H1 (cell line): ENCODE results near the gene SLC6A6. TPM values are rescaled to one million over a fixed set of nuclear protein-coding genes. Genes with fewer than 3 reads are reported as not detected.

Source experiments
- CTCF ChIA-PET: fragments of 300-600 bp; sonication (Branson Sonifier 250); formaldehyde crosslinking; loops from one replicate; lab custom pipeline; 2021; ENCODE audit not compliant: partially characterized antibody; lab: Charles Lee
- POLR2A ChIA-PET: fragments of 300-600 bp; sonication (Branson Sonifier 250); formaldehyde crosslinking; loops from one replicate; lab custom pipeline; 2021; ENCODE audit warnings: inconsistent platforms; ENCODE audit not compliant: partially characterized antibody; lab: Charles Lee
- DNase-seq, 2 experiments: peaks; one replicate each; pipeline versions ENCODE4 v3.0.0 to v3.0.0-alpha.2; 2010 to 2022; ENCODE audit warnings: low spot score in 2 of 2, low read depth in 1 of 2, mixed read lengths in 1 of 2
- FAIRE-seq: peaks from 2 replicates; lab custom pipeline; 2011; peaks lifted over from hg19 to GRCh38; lab: Jason Lieb, UNC
- H2AFZ ChIP-seq: 2 replicates; pipeline ENCODE4 v1.8.1; 2012; ENCODE audit warnings: low read length, inconsistent platforms
- H2AK5ac ChIP-seq: 2 replicates; pipeline ENCODE4 v1.6.1; 2013; ENCODE audit warnings: low read depth, low read length
- H2BK120ac ChIP-seq: replicated peaks from 2 replicates; pipeline ENCODE3; 2013; ENCODE audit warnings: low read depth, low read length, inconsistent platforms
- H2BK12ac ChIP-seq: 2 replicates; pipeline ENCODE4 v1.6.1; 2013; ENCODE audit warnings: low read depth, low read length
- H2BK15ac ChIP-seq: 2 replicates; pipeline ENCODE4 v1.6.1; 2013; ENCODE audit warnings: low read length
- H2BK20ac ChIP-seq: 2 replicates; pipeline ENCODE4 v1.6.1; 2013; ENCODE audit warnings: low read length
- H2BK5ac ChIP-seq: 2 replicates; pipeline ENCODE4 v1.6.1; 2013; ENCODE audit warnings: low read depth, low read length
- H3K14ac ChIP-seq: 2 replicates; pipeline ENCODE4 v1.6.1; 2013; ENCODE audit warnings: inconsistent platforms; ENCODE audit not compliant: insufficient read length
- H3K18ac ChIP-seq: 2 replicates; pipeline ENCODE4 v1.6.1; 2013; ENCODE audit warnings: low read length; ENCODE audit errors: extremely low read depth
- H3K23ac ChIP-seq: 2 replicates; pipeline ENCODE4 v1.6.1; 2013; ENCODE audit warnings: inconsistent platforms; ENCODE audit not compliant: insufficient read length
- H3K23me2 ChIP-seq: 2 replicates; pipeline ENCODE4 v1.6.1; 2013; ENCODE audit warnings: low read depth, low read length
- H3K27ac ChIP-seq: 2 replicates; pipeline ENCODE4 v1.6.1; 2011; ENCODE audit warnings: low read depth, low read length, inconsistent platforms
- H3K27me3 ChIP-seq, 4 experiments: replicated peaks in 1 of 4; 1 replicate in 1 of 4; 2 replicates in 3 of 4; pipeline versions ENCODE4 v1.6.1 to v1.8.1; 2011 to 2013; ENCODE audit warnings: low read length in 3 of 4, mild to moderate bottlenecking in 3 of 4, inconsistent platforms in 2 of 4, mixed read lengths in 2 of 4, moderate library complexity in 1 of 4; ENCODE audit not compliant: control insufficient read depth in 3 of 4, insufficient read depth in 3 of 4; ENCODE audit errors: extremely low read depth in 1 of 4
- H3K36me3 ChIP-seq, 4 experiments: 2 replicates each; pipeline versions ENCODE4 v1.6.1 to v1.8.1; 2011 to 2013; ENCODE audit warnings: mild to moderate bottlenecking in 4 of 4, low read length in 3 of 4, moderate library complexity in 2 of 4, control low read depth in 1 of 4, inconsistent platforms in 1 of 4; ENCODE audit not compliant: insufficient read depth in 4 of 4, control insufficient read depth in 2 of 4
- H3K4ac ChIP-seq: replicated peaks from 2 replicates; pipeline ENCODE3; 2013; ENCODE audit warnings: low read length, low read depth, mixed read lengths, inconsistent platforms; ENCODE audit not compliant: insufficient read length
- H3K4me1 ChIP-seq, 4 experiments: replicated peaks in 1 of 4; 1 replicate in 1 of 4; 2 replicates in 3 of 4; pipeline versions ENCODE4 v1.6.1 to v1.8.1; 2011 to 2013; ENCODE audit warnings: low read length in 3 of 4, inconsistent platforms in 2 of 4, mixed read lengths in 1 of 4; ENCODE audit not compliant: insufficient read depth in 4 of 4, control insufficient read depth in 3 of 4
- H3K4me2 ChIP-seq, 2 experiments: 2 replicates each; pipeline versions ENCODE4 v1.6.1 to v1.8.1; 2011 to 2013; ENCODE audit warnings: low read depth in 2 of 2, low read length in 2 of 2, control low read depth in 1 of 2, inconsistent platforms in 1 of 2, mild to moderate bottlenecking in 1 of 2; ENCODE audit not compliant: insufficient read depth in 1 of 2
- H3K4me3 ChIP-seq, 4 experiments: fragments of 200-600, 300-600 bp in 1 of 4; sonication (generic), shearing (Covaris generic), sonication (Bioruptor Twin) in 1 of 4; 2 replicates each; pipeline versions ENCODE4 v1.5.1 to v1.8.1; 2011 to 2016; ENCODE audit warnings: low read length in 4 of 4, low read depth in 3 of 4, control low read depth in 2 of 4, inconsistent platforms in 2 of 4, mild to moderate bottlenecking in 2 of 4, mixed read lengths in 1 of 4, moderate library complexity in 1 of 4; ENCODE audit not compliant: insufficient read depth in 2 of 4; ENCODE audit errors: extremely low read depth in 1 of 4
- H3K56ac ChIP-seq: replicated peaks from 2 replicates; pipeline ENCODE3; 2013; ENCODE audit warnings: low read depth, mild to moderate bottlenecking, mixed read lengths, low read length, inconsistent platforms; ENCODE audit not compliant: insufficient read length
- H3K79me1 ChIP-seq: 2 replicates; pipeline ENCODE4 v1.6.1; 2013; ENCODE audit warnings: low read depth, low read length, control low read depth
- H3K79me2 ChIP-seq, 2 experiments: 2 replicates each; pipeline versions ENCODE4 v1.6.1 to v1.8.1; 2012 to 2013; ENCODE audit warnings: low read length in 2 of 2, mild to moderate bottlenecking in 2 of 2, inconsistent platforms in 1 of 2; ENCODE audit not compliant: insufficient read depth in 2 of 2, control insufficient read depth in 1 of 2
- H3K9ac ChIP-seq, 4 experiments: replicated peaks in 1 of 4; 1 replicate in 1 of 4; 2 replicates in 3 of 4; pipeline versions ENCODE4 v1.6.1 to v1.8.1; 2011 to 2013; ENCODE audit warnings: low read depth in 3 of 4, low read length in 3 of 4, control low read depth in 2 of 4, mild to moderate bottlenecking in 2 of 4, moderate library complexity in 2 of 4, inconsistent platforms in 1 of 4; ENCODE audit errors: extremely low read depth in 1 of 4
- H3K9me3 ChIP-seq, 2 experiments: 2 replicates each; pipeline versions ENCODE4 v1.6.1 to v1.8.1; 2012 to 2013; ENCODE audit warnings: mild to moderate bottlenecking in 2 of 2, moderate library complexity in 2 of 2, control low read depth in 1 of 2, inconsistent platforms in 1 of 2, low read depth in 1 of 2, low read length in 1 of 2, mixed read lengths in 1 of 2; ENCODE audit not compliant: insufficient read depth in 2 of 2
- H4K20me1 ChIP-seq, 2 experiments: replicated peaks in 1 of 2; 2 replicates each; pipeline versions ENCODE3 to v1.8.1; 2011 to 2013; ENCODE audit warnings: inconsistent platforms in 2 of 2, low read length in 2 of 2, mild to moderate bottlenecking in 1 of 2; ENCODE audit not compliant: insufficient read depth in 2 of 2, control insufficient read depth in 1 of 2
- H4K5ac ChIP-seq: 2 replicates; pipeline ENCODE4 v1.6.1; 2013; ENCODE audit warnings: low read length, low read depth, mixed read lengths, inconsistent platforms; ENCODE audit not compliant: insufficient read length
- H4K8ac ChIP-seq: 2 replicates; pipeline ENCODE4 v1.8.0; 2013; ENCODE audit warnings: mild to moderate bottlenecking, moderate library complexity, low read length, inconsistent platforms; ENCODE audit not compliant: insufficient read depth; ENCODE audit errors: extremely low read depth
- H4K91ac ChIP-seq: replicated peaks from 2 replicates; pipeline ENCODE3; 2013; ENCODE audit warnings: low read length, mixed read lengths, inconsistent platforms; ENCODE audit not compliant: insufficient read length
- ATF2 ChIP-seq: IDR thresholded peaks from 2 replicates; pipeline ENCODE4 v1.6.1; 2012; ENCODE audit warnings: low read length, inconsistent platforms
- BRCA1 ChIP-seq: IDR thresholded peaks from 2 replicates; pipeline ENCODE4 v1.6.1; 2012; ENCODE audit warnings: low read depth, low read length, improper control_type of control experiment
- CTBP2 ChIP-seq: IDR thresholded peaks from 2 replicates; pipeline ENCODE4 v1.7.0; 2011; ENCODE audit warnings: borderline replicate concordance, mild to moderate bottlenecking, moderate library complexity, mixed read lengths, low read length; ENCODE audit not compliant: insufficient read depth, insufficient read length
- EP300 ChIP-seq, 2 experiments: IDR thresholded peaks; 1 replicate in 1 of 2; 2 replicates in 1 of 2; pipeline ENCODE4 v1.6.1; 2011 to 2012; ENCODE audit warnings: low read depth in 2 of 2, low read length in 2 of 2, mild to moderate bottlenecking in 2 of 2, borderline replicate concordance in 1 of 2, inconsistent platforms in 1 of 2, moderate library complexity in 1 of 2
- FOSL1 ChIP-seq: IDR thresholded peaks from 2 replicates; pipeline ENCODE4 v1.6.1; 2011; ENCODE audit warnings: mild to moderate bottlenecking, low read depth, low read length, moderate library complexity; ENCODE audit not compliant: insufficient read depth
- JUND ChIP-seq: IDR thresholded peaks from 2 replicates; pipeline ENCODE4 v1.6.1; 2011; ENCODE audit warnings: mild to moderate bottlenecking, improper control_type of control experiment, low read length
- KDM1A ChIP-seq: fragments of 200-600, 300-600 bp; sonication (generic); IDR thresholded peaks from 2 replicates; pipeline ENCODE4 v1.7.1; 2016; ENCODE audit warnings: mild to moderate bottlenecking, low read length, borderline replicate concordance
- SP2 ChIP-seq: IDR thresholded peaks from 2 replicates; pipeline ENCODE4 v1.6.1; 2012; ENCODE audit warnings: mild to moderate bottlenecking, low read length, inconsistent platforms
- SRF ChIP-seq: IDR thresholded peaks from 2 replicates; pipeline ENCODE4 v1.6.1; 2011; ENCODE audit warnings: mild to moderate bottlenecking, low read depth, low read length, moderate library complexity
- WGBS, 2 experiments: shearing (Covaris generic) in 1 of 2; methylation state at CpG; one replicate each; pipeline versions ENCODE4 v1.1.6 to v1.1.7; 2013 to 2015; ENCODE audit warnings: low lambda C conversion rate in 2 of 2, mixed read lengths in 2 of 2, inconsistent platforms in 1 of 2, low coverage in 1 of 2, missing lambda C conversion rate in 1 of 2; ENCODE audit not compliant: insufficient replicate concordance in 2 of 2, insufficient coverage in 1 of 2, insufficient read length in 1 of 2; ENCODE audit errors: extremely low coverage in 1 of 2, missing lambda C conversion rate in 1 of 2; 5-methylcytosine and 5-hydroxymethylcytosine counted together
- polyA plus RNA-seq, 7 experiments: library from polyadenylated mRNA; depleted of rRNA in 3 of 7; stranded (reverse) in 5 of 7; unstranded in 2 of 7; fragments of >200 nt in 5 of 7; fragments of 200-250 nt in 2 of 7; gene quantifications; 1 replicate in 5 of 7; 2 replicates in 1 of 7; 4 replicates in 1 of 7; pipeline versions ENCODE4 v1.2.1 to v1.2.3, GENCODE V29; 2011 to 2013; ENCODE audit warnings: missing spikeins in 2 of 7, mixed read lengths in 2 of 7
- total RNA-seq: library from RNA; stranded (reverse); fragmentation: NEBNext Ultra II Directional; extraction: Animal tissue kit (Norgen Biotek cat#: 25700); gene quantifications from 2 replicates; pipeline ENCODE4 v1.2.1, GENCODE V29; 2021

SLC6A6 gene
- total and polyA plus RNA-seq, 2 of the 8 experiments (the other 6 are each of a cell fraction or from before 2014, with no cell fraction given), result 66.2 to 144 TPM

GRCh38 chr3:14435175-14436014, 33.0 kb downstream of the SLC6A6 start:
- Histone ChIP-seq H3K4me1 (peaks cover 5 to 21% (median 13%) of the 10 kb centered on the region in 4 experiments), H3K79me2 (peaks cover 3 to 77% of the 10 kb centered on the region in 2 experiments; a peak in 3 of 4 replicates), H3K9me3 (no peaks in the 10 kb centered on the region), H3K18ac (no peak overlapping the region), H3K36me3 (no peaks in the 10 kb centered on the region), H4K20me1 (peaks cover 17 to 53% of the 10 kb centered on the region in 2 experiments), H4K91ac (no peak overlapping the region), H2BK12ac (no peak overlapping the region), H3K9ac (no peak overlapping the region), H2BK120ac (no peak overlapping the region), H2BK15ac (no peak overlapping the region), H3K4ac (no peak overlapping the region), H2AFZ (no peak overlapping the region), H3K27me3 (no peaks in the 10 kb centered on the region), H2BK5ac (peak overlapping the region; percentile 38; the same call in 1 of the 2 replicates), H3K4me3 (no peak overlapping the region), H3K56ac (no peak overlapping the region), H3K27ac (no peak overlapping the region; the same call in 1 of the 2 replicates), H2BK20ac (peak overlapping the region; percentile 75; the same call in 1 of the 2 replicates), H3K79me1 (peaks cover 28% of the 10 kb centered on the region), H2AK5ac (no peak overlapping the region), H3K14ac (no peak overlapping the region), H3K23me2 (no peaks in the 10 kb centered on the region), H3K4me2 (no peak overlapping the region), H4K5ac (no peak overlapping the region), H4K8ac (no peak overlapping the region), H3K23ac (no peak overlapping the region)
- ChIA-PET CTCF (interaction anchor here (0.7 to 2.0 kb wide), 10 partner anchors 17 to 174 kb away, joined by 3 to 5 read pairs (median 3); no protein-coding TSS in a partner anchor), POLR2A (no interaction called here)
- no peak for DNase-seq
- FAIRE-seq, result no peak
- 88% methylated on average over 17 of the region's 18 CpGs; no CpG with 5 or more reads in 1 of the 2 experiments for WGBS, 2 experiments
- TF ChIP-seq SRF, result no peak
- no peak for TF ChIP-seq BRCA1
- no peak for TF ChIP-seq KDM1A
- no peak for TF ChIP-seq ATF2
- no peak for TF ChIP-seq JUND
- no peak for TF ChIP-seq FOSL1
- TF ChIP-seq SP2, result no peak
- no peak for TF ChIP-seq CTBP2
- TF ChIP-seq EP300 (IDR thresholded peaks at IDR 0.05; ENCODE audit: borderline replicate concordance in 1 of 2, low read depth in 2 of 2, low read length in 2 of 2), result no peak
